NB4 (cell line): Measurements from ENCODE around the gene PSTPIP2.

Source experiments
- MYC ChIP-seq: IDR thresholded peaks from 2 replicates; pipeline ENCODE4 v1.6.1; 2011; ENCODE audit warnings: low read depth, low read length
- POLR2A ChIP-seq: IDR thresholded peaks from 2 replicates; pipeline ENCODE4 v1.6.1; 2011; ENCODE audit warnings: mild to moderate bottlenecking; ENCODE audit not compliant: insufficient read length; ENCODE audit errors: extremely low read depth
- TF ChIP-seq, protein P1 (sequence below): IDR thresholded peaks from one replicate; pipeline ENCODE4 v1.5.1; 2012; ENCODE audit warnings: low read depth, low read length

DNA sequence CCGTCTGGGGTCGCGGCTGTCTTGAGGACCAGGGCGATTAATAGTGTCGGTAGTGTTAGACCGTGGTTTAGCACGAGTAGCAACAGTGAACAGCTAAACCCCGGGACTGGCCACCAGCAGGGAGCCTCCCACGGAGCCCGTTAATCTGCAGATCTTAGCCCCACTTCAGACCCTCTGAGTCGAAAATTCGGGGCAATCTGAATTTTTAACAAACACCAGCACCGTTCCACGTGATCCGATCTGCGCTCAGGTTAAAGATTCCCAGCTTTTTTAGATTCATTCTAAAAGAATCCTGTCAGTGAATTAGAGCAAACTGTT, 26.5 kb upstream of the PSTPIP2 start:
- TF ChIP-seq, protein P1, sequence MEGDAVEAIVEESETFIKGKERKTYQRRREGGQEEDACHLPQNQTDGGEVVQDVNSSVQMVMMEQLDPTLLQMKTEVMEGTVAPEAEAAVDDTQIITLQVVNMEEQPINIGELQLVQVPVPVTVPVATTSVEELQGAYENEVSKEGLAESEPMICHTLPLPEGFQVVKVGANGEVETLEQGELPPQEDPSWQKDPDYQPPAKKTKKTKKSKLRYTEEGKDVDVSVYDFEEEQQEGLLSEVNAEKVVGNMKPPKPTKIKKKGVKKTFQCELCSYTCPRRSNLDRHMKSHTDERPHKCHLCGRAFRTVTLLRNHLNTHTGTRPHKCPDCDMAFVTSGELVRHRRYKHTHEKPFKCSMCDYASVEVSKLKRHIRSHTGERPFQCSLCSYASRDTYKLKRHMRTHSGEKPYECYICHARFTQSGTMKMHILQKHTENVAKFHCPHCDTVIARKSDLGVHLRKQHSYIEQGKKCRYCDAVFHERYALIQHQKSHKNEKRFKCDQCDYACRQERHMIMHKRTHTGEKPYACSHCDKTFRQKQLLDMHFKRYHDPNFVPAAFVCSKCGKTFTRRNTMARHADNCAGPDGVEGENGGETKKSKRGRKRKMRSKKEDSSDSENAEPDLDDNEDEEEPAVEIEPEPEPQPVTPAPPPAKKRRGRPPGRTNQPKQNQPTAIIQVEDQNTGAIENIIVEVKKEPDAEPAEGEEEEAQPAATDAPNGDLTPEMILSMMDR: no peak
- TF ChIP-seq MYC: no peak
- TF ChIP-seq POLR2A: no peak
